HG03432 (cell line): Measurements from ENCODE around the gene PIK3R3.
"Not testable (repeated sequence)": the region's sequence is repeated elsewhere in the genome, so short reads cannot be mapped to it uniquely, and the experiment has no call there.

Experiments used
- ATAC-seq: cut with Tn5 transposase; IDR thresholded peaks from one replicate; pipeline ENCODE4 v1.9.1; 2021; ENCODE audit warnings: mild to moderate bottlenecking, moderate library complexity; ENCODE audit not compliant: unreplicated experiment

PIK3R3 gene

GRCh38 chr1:46072975-46073374 is 59.5 kb downstream of the PIK3R3 start:
- no peak for ATAC-seq

DNA sequence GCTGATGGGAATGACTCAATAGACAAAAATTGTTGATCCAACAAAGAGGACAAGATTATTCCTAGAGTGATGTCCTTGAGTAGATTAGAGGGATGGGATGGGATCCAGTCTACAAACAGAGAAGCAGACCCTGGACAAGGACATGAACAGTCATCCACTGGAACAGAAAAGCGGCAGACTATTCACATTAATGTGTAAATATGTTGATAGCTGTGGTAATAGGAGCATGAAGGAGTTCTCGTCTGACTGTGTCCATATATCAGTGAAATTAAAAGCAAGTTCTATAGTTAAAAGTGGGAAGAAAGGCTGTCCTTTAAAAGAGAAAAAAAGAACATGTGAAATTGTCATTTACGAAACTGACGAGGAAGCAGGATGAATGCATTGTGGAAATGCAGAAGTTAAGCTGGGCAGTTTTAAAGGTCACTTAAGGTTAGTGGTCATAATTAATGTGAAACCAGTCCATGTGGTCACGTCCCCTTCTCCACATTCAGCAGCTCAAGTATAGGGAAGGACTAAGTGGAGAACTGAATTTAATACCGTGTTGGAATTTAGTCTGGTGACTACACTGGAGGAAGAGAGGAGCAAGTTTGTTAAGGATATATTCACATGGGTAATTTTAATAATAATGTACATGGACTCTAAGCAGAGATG is 62.1 kb downstream of the PIK3R3 start:
- ATAC-seq: no peak

- no peak for ATAC-seq
These were observed 63.9 kb downstream of the PIK3R3 start for GRCh38 chr1:46068525-46068924.

DNA sequence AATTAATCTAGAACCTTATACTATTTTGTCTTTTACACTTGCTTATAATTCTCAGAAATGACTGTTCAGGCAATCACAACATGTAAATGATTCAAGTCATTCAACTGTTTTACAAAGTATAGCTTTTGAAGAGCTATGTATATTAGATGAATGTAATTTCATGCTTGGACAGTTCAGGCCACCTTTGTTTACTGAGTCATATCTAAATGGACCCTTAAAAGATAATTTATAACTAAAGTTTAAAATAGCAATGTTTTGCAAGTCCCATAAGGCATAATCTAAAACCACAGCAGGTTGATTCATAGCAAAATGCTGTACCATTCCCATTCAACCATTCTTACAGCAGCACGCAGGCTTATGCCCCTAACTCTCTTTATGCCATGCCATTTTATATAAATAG is 64.8 kb downstream of the PIK3R3 start:
- ATAC-seq: peak; percentile 27

- peak; percentile 35 for ATAC-seq
These were observed 67.0 kb downstream of the PIK3R3 start for GRCh38 chr1:46065405-46065804.

- no peak for ATAC-seq
These were observed 67.7 kb downstream of the PIK3R3 start for GRCh38 chr1:46064708-46065107.

- ATAC-seq: peak; percentile 75
These were observed 69.6 kb downstream of the PIK3R3 start for GRCh38 chr1:46062651-46063319.

- ATAC-seq: no peak
These were observed 71.3 kb downstream of the PIK3R3 start for GRCh38 chr1:46061146-46061545.

- no peak for ATAC-seq
These were observed 73.5 kb downstream of the PIK3R3 start for GRCh38 chr1:46058936-46059335.

DNA sequence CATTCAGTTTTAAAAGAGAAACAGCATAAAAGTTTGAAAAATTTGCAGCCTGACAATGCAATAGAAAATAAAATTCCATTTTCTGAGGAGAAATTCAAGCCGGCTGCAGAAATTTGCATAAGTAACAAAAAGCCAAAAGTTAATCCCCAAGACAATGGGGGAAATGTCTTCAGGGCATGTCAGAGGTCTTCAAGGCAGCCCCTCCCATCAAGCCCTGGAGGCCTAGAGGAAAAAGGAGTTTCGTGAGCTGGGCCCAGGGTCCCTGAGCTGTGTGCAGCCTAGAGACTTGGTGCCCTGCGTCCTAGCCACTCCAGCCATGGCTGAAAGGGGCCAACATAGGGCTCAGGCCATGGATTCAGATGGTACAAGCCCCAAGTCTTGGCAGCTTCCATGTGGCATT is 74.6 kb downstream of the PIK3R3 start:
- no peak for ATAC-seq

DNA sequence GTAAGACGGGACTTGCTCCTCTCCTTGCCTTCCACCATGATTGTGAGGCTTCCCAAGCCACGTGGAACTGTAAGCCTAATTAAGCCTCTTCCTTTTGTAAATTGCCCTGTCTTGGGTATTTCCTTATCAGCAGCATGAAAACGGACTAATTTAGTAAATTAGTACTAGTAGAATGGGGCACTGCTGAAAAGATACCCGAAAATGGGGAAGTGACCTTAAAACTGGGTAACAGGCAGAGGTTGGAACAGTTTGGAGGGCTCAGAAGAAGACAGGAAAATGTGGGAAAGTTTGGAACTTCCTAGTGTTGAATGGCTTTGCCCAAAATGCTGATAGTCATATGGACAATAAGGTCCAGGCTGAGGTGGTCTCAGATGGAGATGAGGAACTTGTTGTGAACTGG is 75.2 kb downstream of the PIK3R3 start:
- not testable (repeated sequence) for ATAC-seq

DNA sequence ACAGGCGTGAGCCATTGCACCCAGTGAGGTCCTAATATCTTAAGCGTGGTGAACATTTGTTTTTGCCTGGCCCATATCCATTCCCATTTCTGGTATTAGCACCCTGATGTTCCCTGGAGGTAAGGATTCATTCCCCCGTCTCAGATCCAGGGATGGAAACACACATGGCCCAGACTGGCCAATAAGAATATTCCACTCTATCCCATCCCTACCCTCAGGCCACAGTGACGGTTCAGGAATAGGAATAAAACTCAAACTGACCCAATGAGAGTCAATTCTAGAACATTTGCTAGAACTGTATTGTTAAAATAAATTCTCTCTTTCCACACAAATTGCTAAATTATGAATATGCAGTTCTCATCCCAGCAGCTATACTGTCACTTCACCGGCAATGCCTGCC is 76.1 kb downstream of the PIK3R3 start:
- ATAC-seq: no peak

DNA sequence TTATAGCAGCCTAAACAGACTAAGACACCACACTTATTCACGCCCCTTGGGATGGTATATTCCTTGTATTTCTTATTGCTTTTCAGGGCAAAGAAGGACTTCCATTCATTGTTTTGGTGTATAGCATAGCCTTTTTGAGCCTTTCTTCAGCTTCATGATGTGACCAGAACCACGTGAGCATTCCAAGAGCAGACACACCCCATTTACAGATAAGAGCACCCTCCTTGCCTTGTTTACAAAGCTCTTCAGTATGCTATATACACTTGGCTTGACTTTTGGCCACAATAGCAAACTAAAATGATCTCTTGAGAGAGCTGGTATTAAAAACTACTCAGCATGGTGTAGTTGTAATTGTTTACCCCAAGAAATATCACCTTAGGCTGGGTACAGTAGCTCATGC is 78.7 kb downstream of the PIK3R3 start:
- ATAC-seq: no peak

DNA sequence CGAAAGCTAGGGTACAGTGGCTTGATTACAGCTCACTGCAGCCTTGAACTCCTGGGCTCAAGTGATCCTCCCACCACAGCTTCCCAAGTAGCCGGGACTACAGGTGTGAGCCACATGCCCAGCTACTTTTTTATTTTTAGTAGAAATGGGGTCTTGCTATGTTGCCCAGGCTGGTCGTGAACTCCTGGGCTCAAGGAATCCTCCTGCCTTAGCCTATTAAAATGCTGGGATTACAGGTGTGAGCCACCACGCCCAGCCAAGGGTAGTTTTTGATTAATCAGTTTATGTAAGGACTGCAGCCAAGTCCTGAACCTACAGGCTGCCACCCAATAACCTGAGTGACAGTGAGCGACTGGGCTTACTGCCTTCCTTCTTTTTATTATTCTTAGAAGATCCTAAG is 88.3 kb downstream of the PIK3R3 start:
- no peak for ATAC-seq

DNA sequence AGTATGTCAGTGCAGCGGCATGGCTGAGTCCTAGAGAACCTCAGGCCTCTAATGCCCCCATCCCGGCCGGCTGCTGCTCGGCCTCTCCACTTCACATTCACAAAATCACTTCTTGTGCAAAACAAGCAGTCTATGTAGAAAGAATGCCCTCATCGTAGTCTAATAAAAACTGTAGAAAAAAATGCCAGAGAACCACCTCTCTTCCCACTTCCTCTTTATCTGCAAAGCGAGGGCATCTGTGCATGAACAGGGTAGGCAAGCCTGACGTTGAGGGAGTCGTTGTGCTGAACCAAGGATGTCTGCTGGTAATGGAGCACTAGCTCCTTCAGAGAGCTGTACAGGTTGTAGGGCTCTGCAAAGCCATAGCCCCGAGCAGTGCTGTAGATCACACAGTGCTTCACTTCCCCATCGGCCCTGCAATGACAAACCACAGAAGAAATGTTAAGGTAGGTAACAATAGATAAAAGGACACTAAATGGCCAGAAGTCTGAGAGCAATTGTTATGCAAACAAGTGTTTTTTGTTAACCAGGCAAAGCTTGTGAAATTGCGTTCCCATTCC is 88.9 kb downstream of the PIK3R3 start:
- peak; percentile 79 for ATAC-seq

- no peak for ATAC-seq
These were observed 90.5 kb downstream of the PIK3R3 start for GRCh38 chr1:46041974-46042373.

DNA sequence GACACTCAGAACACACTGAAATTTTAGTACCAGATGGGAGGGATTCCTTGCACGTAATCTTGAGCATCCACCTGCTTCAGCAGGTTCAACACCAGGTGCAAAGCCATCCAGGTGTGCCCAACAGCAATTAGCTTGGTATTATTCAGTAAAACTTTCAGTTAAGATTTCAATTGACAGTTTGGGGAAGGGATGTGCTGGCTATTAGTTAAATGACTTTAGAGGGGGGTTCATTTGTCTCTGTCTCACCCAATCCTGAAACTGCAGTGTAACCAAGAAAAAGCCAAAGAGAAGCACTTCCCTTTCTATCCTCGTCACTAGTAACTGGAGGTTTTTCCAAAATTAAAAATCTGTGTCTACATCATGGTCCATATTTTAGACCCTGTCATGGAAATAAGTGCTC is 90.9 kb downstream of the PIK3R3 start:
- no peak for ATAC-seq

- ATAC-seq: no peak
These were observed 92.8 kb downstream of the PIK3R3 start for GRCh38 chr1:46039571-46040052.

DNA sequence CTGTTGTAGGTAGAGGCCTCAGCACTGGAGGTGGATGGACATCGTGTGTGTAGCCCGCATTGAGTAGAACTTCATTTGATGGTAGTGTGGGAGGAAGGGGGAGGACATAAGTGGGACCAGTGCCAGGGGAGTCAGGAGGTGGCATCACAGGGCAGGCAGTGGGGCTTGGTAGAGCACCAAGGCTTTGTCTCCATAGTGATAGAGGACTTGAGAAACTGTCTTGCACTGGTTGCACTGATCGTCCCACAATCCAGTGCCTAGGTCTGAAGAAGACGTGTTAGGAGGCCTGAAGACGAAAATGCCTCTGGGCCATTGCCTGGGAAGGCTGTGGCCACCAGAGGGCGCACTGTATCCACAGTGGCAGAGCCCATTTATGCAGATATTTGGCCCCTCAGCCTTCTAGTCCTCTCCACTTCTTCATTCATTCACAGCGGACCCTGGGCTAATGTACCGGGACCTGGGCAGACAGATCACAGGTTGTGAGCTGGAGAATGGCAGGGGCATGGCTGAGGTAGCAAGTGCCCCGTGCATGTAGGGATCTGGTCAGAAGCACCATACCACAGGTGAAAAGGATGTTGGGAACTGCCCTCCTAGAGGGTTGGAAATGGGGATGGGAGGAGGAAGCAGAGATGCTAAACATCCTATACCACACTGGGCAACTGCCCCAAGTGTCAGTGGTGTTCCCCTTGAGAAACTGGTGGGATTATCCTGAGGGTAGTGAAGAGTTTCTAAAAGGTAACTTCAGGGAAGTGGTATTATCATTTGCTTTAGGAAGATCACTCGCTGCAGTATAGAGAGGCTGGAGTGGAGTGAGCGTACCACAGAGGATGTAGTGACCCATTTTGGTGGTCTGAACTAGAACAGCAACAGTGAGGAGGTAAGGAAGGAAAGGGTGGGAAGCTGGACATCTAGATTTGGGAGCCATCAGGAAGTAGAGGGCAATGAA is 95.3 kb downstream of the PIK3R3 start:
- peak; percentile 53 for ATAC-seq

DNA sequence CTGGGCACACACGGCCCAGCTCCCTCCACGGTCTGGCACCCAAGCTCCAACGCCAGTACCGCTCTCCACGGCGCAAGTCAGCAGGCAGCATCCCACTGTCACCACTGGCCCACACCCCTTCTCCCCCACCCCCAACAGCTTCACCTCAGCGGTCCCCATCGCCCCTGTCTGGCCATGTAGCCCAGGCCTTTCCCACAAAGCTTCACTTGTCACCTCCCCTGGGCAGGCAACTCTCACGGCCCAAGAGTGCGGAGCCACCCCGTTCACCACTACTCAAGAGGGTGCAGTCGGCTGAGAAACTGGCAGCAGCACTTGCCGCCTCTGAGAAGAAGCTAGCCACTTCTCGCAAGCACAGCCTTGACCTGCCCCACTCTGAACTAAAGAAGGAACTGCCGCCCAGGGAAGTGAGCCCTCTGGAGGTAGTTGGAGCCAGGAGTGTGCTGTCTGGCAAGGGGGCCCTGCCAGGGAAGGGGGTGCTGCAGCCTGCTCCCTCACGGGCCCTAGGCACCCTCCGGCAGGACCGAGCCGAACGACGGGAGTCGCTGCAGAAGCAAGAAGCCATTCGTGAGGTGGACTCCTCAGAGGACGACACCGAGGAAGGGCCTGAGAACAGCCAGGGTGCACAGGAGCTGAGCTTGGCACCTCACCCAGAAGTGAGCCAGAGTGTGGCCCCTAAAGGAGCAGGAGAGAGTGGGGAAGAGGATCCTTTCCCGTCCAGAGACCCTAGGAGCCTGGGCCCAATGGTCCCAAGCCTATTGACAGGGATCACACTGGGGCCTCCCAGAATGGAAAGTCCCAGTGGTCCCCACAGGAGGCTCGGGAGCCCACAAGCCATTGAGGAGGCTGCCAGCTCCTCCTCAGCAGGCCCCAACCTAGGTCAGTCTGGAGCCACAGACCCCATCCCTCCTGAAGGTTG is 97.6 kb downstream of the PIK3R3 start:
- ATAC-seq: no peak
